Aorta (tissue), 5 donors: ENCODE measurements around the gene JPH3. TPM values are rescaled to one million over a fixed set of nuclear protein-coding genes. Genes with fewer than 3 reads are reported as not detected.
"Not testable (repeated sequence)": the region's sequence is repeated elsewhere in the genome, so short reads cannot be mapped to it uniquely, and the experiment has no call there.

Experiments used
- ATAC-seq: fragments of 200-7000 bp; cut with Tn5 transposase; one replicate; pipeline ENCODE4 v1.9.1; 2022; ENCODE audit warnings: moderate library complexity; ENCODE audit not compliant: low FRiP score
- DNase-seq, 2 donors: peaks; one replicate each; pipeline ENCODE4 v3.0.0-alpha.2; 2020
- H3K27ac ChIP-seq, 2 donors: one replicate each; pipeline ENCODE4 v1.5.1; 2013; ENCODE audit warnings: low read length in 2 of 2, mild to moderate bottlenecking in 2 of 2, moderate library complexity in 2 of 2, control low read depth in 1 of 2, inconsistent platforms in 1 of 2, low read depth in 1 of 2
- H3K27me3 ChIP-seq, 2 donors: one replicate each; pipeline ENCODE4 v1.6.1; 2013; ENCODE audit warnings: control low read depth in 1 of 2, low read length in 1 of 2, mild to moderate bottlenecking in 1 of 2, moderate library complexity in 1 of 2; ENCODE audit not compliant: insufficient read depth in 2 of 2, control insufficient read depth in 1 of 2
- H3K36me3 ChIP-seq, 2 donors: one replicate each; pipeline ENCODE4 v1.6.1; 2013; ENCODE audit warnings: control low read depth in 1 of 2, low read length in 1 of 2, mild to moderate bottlenecking in 1 of 2; ENCODE audit not compliant: insufficient read depth in 2 of 2, control insufficient read depth in 1 of 2
- H3K4me1 ChIP-seq, 2 donors: one replicate each; pipeline ENCODE4 v1.6.1; 2013; ENCODE audit warnings: low read length in 2 of 2, control low read depth in 1 of 2, mild to moderate bottlenecking in 1 of 2, moderate library complexity in 1 of 2; ENCODE audit not compliant: insufficient read depth in 2 of 2, control insufficient read depth in 1 of 2
- H3K4me3 ChIP-seq, 2 donors: one replicate each; pipeline ENCODE4 v1.5.1; 2013; ENCODE audit warnings: low read length in 2 of 2, control low read depth in 1 of 2, mild to moderate bottlenecking in 1 of 2
- H3K9me3 ChIP-seq: one replicate; pipeline ENCODE4 v1.6.1; 2013; ENCODE audit warnings: mild to moderate bottlenecking, low read length; ENCODE audit not compliant: control insufficient read depth
- WGBS, 2 donors: extraction: QIAGEN DNeasy Blood & Tissue Kit; methylation state at CpG; one replicate each; pipeline ENCODE4 v1.1.7; 2013; 5-methylcytosine and 5-hydroxymethylcytosine counted together
- intact Hi-C, 2 donors: fragments of 100-400 bp; cut with DNase I; formaldehyde crosslinking; loops; one replicate each; pipeline versions ENCODE4 v1.14.2 to v1.15.0; 2022
- polyA plus RNA-seq, 2 donors: library from polyadenylated mRNA; stranded (reverse); fragments of 200-250 nt; gene quantifications; one replicate each; pipeline ENCODE4 v1.2.3, GENCODE V29; 2013
- total RNA-seq, 2 donors: library from RNA; stranded (reverse); fragmentation: NEBNext Ultra II Directional; extraction: Animal tissue kit (Norgen Biotek cat#: 25700); gene quantifications; one replicate each; pipeline ENCODE4 v1.2.1, GENCODE V29; 2021
- donor health status: healthy with polysubstance abuse.
- donor health status: Bipolar disorder and iron deficiency.
- donor health status: DM: no; HTN: no; CAD: no.
- donor health status: DM: no; HTN: no; CAD: no.
- donor health status: DM: yes; HTN: yes; CAD: no.

The JPH3 gene
- total and polyA plus RNA-seq, 4 donors: 0.21 to 0.26 TPM; not detected in 2

DNA sequence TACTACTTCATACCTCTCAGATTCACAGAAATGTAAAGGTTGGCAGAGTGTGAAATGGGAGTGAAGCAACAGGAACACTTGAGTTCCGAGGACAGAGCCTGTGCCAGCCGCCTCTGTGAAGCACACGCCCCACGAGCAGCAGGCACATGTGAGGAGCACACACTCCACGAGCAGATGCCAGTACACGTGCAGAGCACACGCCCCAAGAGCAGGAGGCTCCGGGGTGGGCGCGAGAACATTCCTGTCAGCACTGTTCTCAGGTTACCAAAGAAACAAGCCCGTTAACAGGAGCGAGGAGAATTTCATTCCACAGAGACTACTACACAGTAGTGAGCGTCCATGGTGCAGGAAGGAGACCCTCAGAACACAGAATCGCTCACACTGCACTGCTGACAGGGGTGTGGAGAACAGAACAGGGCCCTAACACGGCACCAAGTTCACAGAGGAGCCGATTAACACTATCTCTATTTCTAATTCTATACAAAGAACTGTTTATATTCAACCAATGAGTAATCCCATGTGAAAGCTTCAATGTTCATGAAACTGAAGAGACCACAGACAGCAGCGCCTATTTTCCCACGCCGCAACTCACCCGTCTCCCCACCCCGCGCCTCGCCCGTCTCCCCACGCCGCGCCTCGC is 123.4 kb downstream of the JPH3 start:
- no peak for ATAC-seq
- no peak for DNase-seq
- Histone ChIP-seq H3K27ac (no peak overlapping the region), H3K27me3 (no peaks in the 10 kb centered on the region), H3K36me3 (peaks cover 0 to 5% of the 10 kb centered on the region in 2 donors), H3K4me1 (no peaks in the 10 kb centered on the region), H3K9me3 (no peaks in the 10 kb centered on the region), H3K4me3 (no peak overlapping the region)
- 74 to 84% methylated on average over 20 to 28 of the region's 28 CpGs for WGBS, 2 donors
- intact Hi-C loops: no loop called here

DNA sequence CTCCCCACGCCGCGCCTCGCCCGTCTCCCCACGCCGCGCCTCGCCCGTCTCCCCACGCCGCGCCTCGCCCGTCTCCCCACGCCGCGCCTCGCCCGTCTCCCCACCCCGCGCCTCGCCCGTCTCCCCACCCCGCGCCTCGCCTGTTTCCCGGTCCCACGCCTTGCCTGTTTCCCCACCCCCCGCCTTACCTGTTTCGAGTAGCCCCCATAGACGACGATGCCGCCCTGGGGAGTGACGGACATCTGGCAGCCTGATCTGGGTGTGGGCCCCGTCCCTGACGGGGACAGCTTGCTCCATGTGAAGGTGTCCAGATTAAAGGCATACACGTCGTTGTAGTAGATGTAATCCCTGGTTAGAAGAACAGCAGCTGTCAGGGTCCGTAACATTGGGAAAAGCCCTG is 124.3 kb downstream of the JPH3 start:
- H3K4me3 ChIP-seq, H3K4me1 ChIP-seq, H3K9me3 ChIP-seq, H3K36me3 ChIP-seq, intact Hi-C loops, H3K27ac ChIP-seq, H3K27me3 ChIP-seq, ATAC-seq, DNase-seq: not testable (repeated sequence)
- WGBS, 2 donors: 95 to 96% methylated on average over 25 to 32 of the region's 40 CpGs

DNA sequence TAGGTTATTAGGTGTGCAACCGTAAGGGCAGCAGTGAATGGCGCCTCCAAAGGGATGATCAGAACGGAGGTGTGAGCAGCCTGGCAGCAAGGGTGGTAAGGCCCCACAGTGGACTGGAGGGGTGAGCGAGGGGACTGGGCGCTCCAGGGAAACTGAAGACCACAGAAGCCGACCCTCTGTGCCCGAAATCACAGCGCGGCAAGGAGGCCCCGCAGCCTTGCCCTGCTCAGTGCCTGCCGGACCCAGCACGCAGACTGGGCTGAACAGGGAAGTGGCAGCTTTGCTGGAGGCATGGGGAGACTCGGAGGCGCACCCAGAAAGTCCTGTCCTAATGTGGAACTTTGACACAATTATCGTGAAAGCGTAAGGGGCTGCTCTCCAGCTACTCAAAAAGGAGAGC is 125.0 kb downstream of the JPH3 start:
- 95 to 97% methylated on average over 16 of the region's 16 CpGs for WGBS, 2 donors
- intact Hi-C loops: no loop called here

DNA sequence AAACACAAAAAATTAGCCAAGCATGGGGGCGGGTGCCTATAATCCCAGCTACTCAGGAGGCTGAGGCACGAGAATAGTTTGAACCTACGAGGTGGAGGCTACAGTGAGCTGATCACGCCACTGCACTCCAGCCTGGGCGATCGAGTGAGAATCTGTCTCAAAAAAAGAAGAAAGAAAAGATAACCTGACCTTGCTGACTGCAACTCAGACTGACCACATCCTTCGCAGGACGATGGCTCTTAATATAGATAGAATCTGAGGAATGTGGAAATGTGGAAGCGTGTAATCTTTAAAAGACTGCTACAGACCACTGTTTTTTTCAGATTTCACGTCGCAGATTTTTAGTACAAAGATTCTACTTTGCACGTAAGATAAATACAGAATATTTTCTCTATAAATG is 125.7 kb downstream of the JPH3 start:
- peaks cover 0 to 5% of the 10 kb centered on the region in 2 donors for H3K36me3 ChIP-seq
- no peak for ATAC-seq
- no peaks in the 10 kb centered on the region for H3K27me3 ChIP-seq
- intact Hi-C loops: no loop called here
- H3K4me3 ChIP-seq: no peak overlapping the region
- no peak for DNase-seq
- WGBS, 2 donors: 78 to 81% methylated on average over 12 of the region's 12 CpGs
- no peaks in the 10 kb centered on the region for H3K9me3 ChIP-seq
- no peak overlapping the region for H3K27ac ChIP-seq
- H3K4me1 ChIP-seq: no peaks in the 10 kb centered on the region

More for the DNA sequence above, 125.0 kb downstream of the JPH3 start:
- no peak overlapping the region for H3K27ac ChIP-seq
- ATAC-seq: no peak
- no peak for DNase-seq
- no peaks in the 10 kb centered on the region for H3K9me3 ChIP-seq
- H3K27me3 ChIP-seq: no peaks in the 10 kb centered on the region
- H3K36me3 ChIP-seq: peaks cover 0 to 5% of the 10 kb centered on the region in 2 donors
- no peaks in the 10 kb centered on the region for H3K4me1 ChIP-seq
- H3K4me3 ChIP-seq: no peak overlapping the region

DNA sequence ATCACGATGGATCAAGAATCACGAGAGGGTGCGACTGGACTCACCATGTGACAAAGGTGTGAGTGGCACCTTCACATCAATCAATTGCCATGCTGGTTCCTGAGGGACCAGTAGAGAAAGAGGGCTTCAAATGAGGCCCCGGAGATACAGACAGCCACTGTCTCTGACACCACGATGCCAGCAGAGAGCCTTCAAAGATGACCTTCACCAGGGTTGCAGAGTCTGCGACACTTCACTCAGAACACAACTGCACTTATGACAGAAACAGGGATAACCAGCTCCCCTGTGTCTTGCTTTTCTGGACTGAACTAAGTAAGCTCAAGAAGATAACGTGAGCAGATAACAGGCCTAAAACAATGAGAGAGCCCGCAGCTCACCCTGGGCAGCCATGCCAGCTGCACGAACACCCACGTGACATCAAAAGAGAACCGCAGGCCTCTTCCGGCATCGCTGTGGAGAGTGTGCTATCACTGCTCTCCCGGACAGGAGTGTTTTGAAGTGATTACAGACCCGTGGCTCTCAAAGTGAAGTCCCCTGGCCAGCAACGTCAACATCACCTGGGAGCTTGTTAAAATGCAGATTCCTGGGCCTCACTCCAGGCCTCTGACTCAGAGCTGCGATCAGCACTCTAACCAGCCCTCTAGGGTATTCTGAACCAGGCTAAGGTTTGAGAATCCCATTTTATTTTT is 127.1 kb downstream of the JPH3 start:
- ATAC-seq: no peak
- no peaks in the 10 kb centered on the region for H3K4me1 ChIP-seq

DNA sequence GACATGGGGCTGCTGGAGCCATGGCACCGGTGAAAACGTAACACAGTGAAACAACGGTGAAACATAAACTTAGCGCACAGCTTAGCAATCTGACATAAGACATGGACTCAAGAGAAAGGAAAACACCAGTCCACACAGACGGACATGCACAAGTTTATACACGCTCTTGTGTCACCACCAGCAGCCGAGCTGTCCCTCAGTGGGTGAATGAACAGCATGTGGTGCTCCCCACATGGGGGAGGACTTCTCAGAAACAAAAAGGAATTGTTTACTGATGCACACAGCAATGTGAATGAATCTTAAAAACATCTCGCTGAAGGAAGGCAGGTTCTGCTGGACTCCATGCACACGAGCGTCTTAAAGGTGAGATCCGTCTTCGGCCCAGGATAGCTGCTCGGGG is 129.3 kb downstream of the JPH3 start:
- no peaks in the 10 kb centered on the region for H3K27me3 ChIP-seq
- DNase-seq: no peak
- peaks cover 0 to 5% of the 10 kb centered on the region in 2 donors for H3K36me3 ChIP-seq
- 95 to 96% methylated on average over 13 of the region's 13 CpGs for WGBS, 2 donors
- H3K9me3 ChIP-seq: no peaks in the 10 kb centered on the region
- H3K4me3 ChIP-seq: no peak overlapping the region
- ATAC-seq: no peak
- H3K4me1 ChIP-seq: no peaks in the 10 kb centered on the region
- intact Hi-C loops: no loop called here
- no peak overlapping the region for H3K27ac ChIP-seq

More for the DNA sequence above, 127.1 kb downstream of the JPH3 start:
- Histone ChIP-seq H3K27ac (no peak overlapping the region), H3K4me3 (no peak overlapping the region), H3K9me3 (no peaks in the 10 kb centered on the region), H3K27me3 (no peaks in the 10 kb centered on the region), H3K36me3 (peaks cover 0 to 5% of the 10 kb centered on the region in 2 donors)
- WGBS, 2 donors: 95% methylated on average over 17 of the region's 17 CpGs
- DNase-seq: no peak
- intact Hi-C loops: no loop called here

DNA sequence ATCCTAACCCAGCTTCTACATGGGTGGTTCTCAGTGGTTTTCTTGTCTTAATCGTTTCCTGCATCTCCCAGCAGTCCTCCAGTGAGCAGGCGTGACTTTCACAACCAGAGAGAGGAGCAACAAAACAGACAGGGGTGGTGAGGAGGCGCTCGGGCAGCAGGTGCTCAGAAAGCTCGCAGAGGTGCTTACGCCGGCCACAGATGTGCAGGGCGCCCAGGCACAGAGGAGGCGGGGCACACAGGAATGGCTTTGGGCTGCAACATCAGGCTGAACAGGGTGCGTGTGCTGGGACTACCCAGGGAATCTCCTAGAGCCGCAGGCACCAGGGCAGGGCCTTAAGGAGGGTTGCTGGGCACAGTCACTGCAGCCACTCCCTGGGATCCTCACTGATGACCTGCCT is 130.9 kb downstream of the JPH3 start:
- intact Hi-C loops: no loop called here
- Histone ChIP-seq H3K27ac (no peak overlapping the region), H3K4me3 (no peak overlapping the region), H3K27me3 (no peaks in the 10 kb centered on the region), H3K36me3 (peaks cover 0 to 5% of the 10 kb centered on the region in 2 donors), H3K9me3 (no peaks in the 10 kb centered on the region), H3K4me1 (no peaks in the 10 kb centered on the region)
- no peak for ATAC-seq
- 88 to 92% methylated on average over 11 of the region's 11 CpGs for WGBS, 2 donors
- no peak for DNase-seq

DNA sequence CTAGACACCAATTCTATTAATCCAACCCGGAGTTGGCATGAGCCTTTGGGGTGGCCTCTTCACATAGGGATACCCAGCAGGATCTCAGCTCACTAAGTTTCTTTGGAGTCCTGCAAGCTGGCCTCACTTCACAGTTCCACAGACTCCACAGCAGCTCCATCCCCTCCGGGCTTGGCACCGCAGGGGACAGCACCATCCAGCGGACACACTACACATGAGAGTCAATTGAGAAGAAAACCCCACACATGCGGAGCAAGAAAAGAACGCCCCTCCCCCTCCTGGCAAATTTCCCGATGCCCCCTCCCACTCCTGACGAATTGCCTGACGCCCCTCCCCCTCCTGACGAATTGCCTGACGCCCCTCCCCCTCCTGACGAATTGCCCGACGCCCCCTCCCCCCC is 132.3 kb downstream of the JPH3 start:
- peaks cover 0 to under 1% of the 10 kb centered on the region in 2 donors for H3K36me3 ChIP-seq
- no peak overlapping the region for H3K4me3 ChIP-seq
- 63 to 66% methylated on average over 11 to 14 of the region's 14 CpGs for WGBS, 2 donors
- H3K4me1 ChIP-seq: no peaks in the 10 kb centered on the region
- intact Hi-C loops: no loop called here
- no peak overlapping the region for H3K27ac ChIP-seq
- H3K9me3 ChIP-seq: no peaks in the 10 kb centered on the region
- DNase-seq (no peak), ATAC-seq (no peak)
- no peaks in the 10 kb centered on the region for H3K27me3 ChIP-seq
